Measurements from ENCODE around the gene WDR7.

Gene WDR7

GRCh38 chr18:56990678-56991077 lies 339.5 kb downstream of the WDR7 start:
- no peak for DNase-seq (ENCODE audit: low read depth)

GRCh38 chr18:56992777-56993176 lies 341.6 kb downstream of the WDR7 start:
- no peak for DNase-seq (ENCODE audit: low read depth)

- no peak for DNase-seq (ENCODE audit: low read depth)
Measured at GRCh38 chr18:56995579-56996188, 344.5 kb downstream of the WDR7 start.

GRCh38 chr18:56997200-56997599 lies 346.0 kb downstream of the WDR7 start:
- DNase-seq (ENCODE audit: low read depth), result no peak

GRCh38 chr18:56999823-57000222 lies 348.7 kb downstream of the WDR7 start:
- no peak for DNase-seq (ENCODE audit: low read depth)

GRCh38 chr18:57002627-57003026 lies 351.5 kb downstream of the WDR7 start:
- DNase-seq (ENCODE audit: low read depth), result no peak

GRCh38 chr18:57003342-57003741 lies 352.2 kb downstream of the WDR7 start:
- no peak for DNase-seq (ENCODE audit: low read depth)

GRCh38 chr18:57004366-57005121 lies 353.4 kb downstream of the WDR7 start:
- peak; percentile 52 for DNase-seq (ENCODE audit: low read depth)

GRCh38 chr18:57008001-57008686 lies 357.0 kb downstream of the WDR7 start:
- no peak for DNase-seq (ENCODE audit: low read depth)

GRCh38 chr18:57009844-57010243 lies 358.7 kb downstream of the WDR7 start:
- no peak for DNase-seq (ENCODE audit: low read depth)

- DNase-seq (ENCODE audit: low read depth), result no peak
Measured at GRCh38 chr18:57014772-57015413, 363.7 kb downstream of the WDR7 start.

- no peak for DNase-seq (ENCODE audit: low read depth)
Measured at GRCh38 chr18:57015451-57015850, 364.3 kb downstream of the WDR7 start.

GRCh38 chr18:57018845-57019244 lies 367.7 kb downstream of the WDR7 start:
- no peak for DNase-seq (ENCODE audit: low read depth)

GRCh38 chr18:57022716-57023115 lies 371.6 kb downstream of the WDR7 start:
- no peak for DNase-seq (ENCODE audit: low read depth)

GRCh38 chr18:57023275-57023882 lies 372.2 kb downstream of the WDR7 start:
- DNase-seq (ENCODE audit: low read depth), result no peak

- peak; percentile 38 for DNase-seq (ENCODE audit: low read depth)
Measured at GRCh38 chr18:57025540-57025939, 374.4 kb downstream of the WDR7 start.

- peak; percentile 9 for DNase-seq (ENCODE audit: low read depth)
Measured at GRCh38 chr18:57026316-57026715, 375.2 kb downstream of the WDR7 start.

- DNase-seq (ENCODE audit: low read depth), result no peak
Measured at GRCh38 chr18:57027190-57027708, 376.1 kb downstream of the WDR7 start.

GRCh38 chr18:57029761-57030160 lies 378.6 kb downstream of the WDR7 start:
- DNase-seq (ENCODE audit: low read depth), result peak; percentile 3

GRCh38 chr18:57030417-57030816 lies 379.3 kb downstream of the WDR7 start:
- no peak for DNase-seq (ENCODE audit: low read depth)

GRCh38 chr18:57035590-57035989 lies 384.4 kb downstream of the WDR7 start:
- DNase-seq (ENCODE audit: low read depth), result no peak

GRCh38 chr18:57038395-57038794 lies 387.2 kb downstream of the WDR7 start:
- no peak for DNase-seq (ENCODE audit: low read depth)

Measured in amniotic epithelial cell (primary cell).